CD14-positive monocyte (primary cell): ENCODE measurements around the gene IMPG2. TPM values are rescaled to one million over a fixed set of nuclear protein-coding genes. Genes with fewer than 3 reads are reported as not detected.
A peak's percentile ranks its signal among the peaks of the same experiment; 100 is the strongest.

Experiments used
- DNase-seq, 3 donors: peaks; one replicate each; pipeline ENCODE4 v3.0.0-alpha.2; 2011 to 2022
- H2AFZ ChIP-seq: 2 replicates; pipeline ENCODE4 v1.6.0; 2012; ENCODE audit warnings: mild to moderate bottlenecking, low read depth, low read length, inconsistent platforms; ENCODE audit not compliant: insufficient read depth, poor library complexity, severe bottlenecking
- H3K27ac ChIP-seq, 2 donors: 1 replicate in 1 of 2; 2 replicates in 1 of 2; pipeline ENCODE4 v1.5.1; 2012 to 2013; ENCODE audit warnings: low read length in 2 of 2, control low read depth in 1 of 2, inconsistent platforms in 1 of 2, low read depth in 1 of 2, mild to moderate bottlenecking in 1 of 2
- H3K27me3 ChIP-seq, 2 donors: one replicate each; pipeline versions ENCODE4 v1.6.0 to v1.6.1; 2011 to 2013; ENCODE audit warnings: low read length in 2 of 2; ENCODE audit not compliant: control insufficient read depth in 2 of 2, insufficient read depth in 2 of 2
- H3K36me3 ChIP-seq, 2 donors: replicated peaks in 1 of 2; 1 replicate in 1 of 2; 2 replicates in 1 of 2; pipeline versions ENCODE4 v1.5.1 to v1.6.1; 2012 to 2013; ENCODE audit warnings: low read length in 2 of 2, control low read depth in 1 of 2, inconsistent platforms in 1 of 2, mild to moderate bottlenecking in 1 of 2; ENCODE audit not compliant: insufficient read depth in 2 of 2, control insufficient read depth in 1 of 2
- H3K4me1 ChIP-seq, 2 donors: 1 replicate in 1 of 2; 2 replicates in 1 of 2; pipeline versions ENCODE4 v1.5.1 to v1.6.1; 2012 to 2013; ENCODE audit warnings: low read length in 2 of 2, control low read depth in 1 of 2, inconsistent platforms in 1 of 2, mild to moderate bottlenecking in 1 of 2, moderate library complexity in 1 of 2; ENCODE audit not compliant: insufficient read depth in 2 of 2, control insufficient read depth in 1 of 2
- H3K4me2 ChIP-seq: replicated peaks from 2 replicates; pipeline ENCODE3; 2012; ENCODE audit warnings: low read length, moderate library complexity, mild to moderate bottlenecking; ENCODE audit not compliant: poor library complexity, severe bottlenecking; ENCODE audit errors: extremely low read depth
- H3K4me3 ChIP-seq, 3 experiments: fragments of 200-600 bp in 1 of 3; sonication (generic) in 1 of 3; replicated peaks in 1 of 3; 1 replicate in 2 of 3; 2 replicates in 1 of 3; pipeline ENCODE4 v1.5.1; 2011 to 2013; ENCODE audit warnings: low read length in 3 of 3, mild to moderate bottlenecking in 3 of 3, control low read depth in 2 of 3, low read depth in 2 of 3, inconsistent platforms in 1 of 3, moderate library complexity in 1 of 3
- H3K79me2 ChIP-seq: 2 replicates; pipeline ENCODE4 v1.6.0; 2012; ENCODE audit warnings: mild to moderate bottlenecking, control low read depth, inconsistent platforms, low read length, moderate library complexity; ENCODE audit not compliant: insufficient read depth
- H3K9ac ChIP-seq: 2 replicates; pipeline ENCODE4 v1.6.0; 2017; ENCODE audit warnings: low read length, mild to moderate bottlenecking; ENCODE audit not compliant: insufficient read depth, poor library complexity, severe bottlenecking
- H3K9me3 ChIP-seq, 2 donors: replicated peaks in 1 of 2; 1 replicate in 1 of 2; 2 replicates in 1 of 2; pipeline versions ENCODE4 v1.5.1 to v1.6.1; 2012 to 2013; ENCODE audit warnings: low read length in 2 of 2, control low read depth in 1 of 2; ENCODE audit not compliant: control insufficient read depth in 1 of 2, insufficient read depth in 1 of 2
- H4K20me1 ChIP-seq: 2 replicates; pipeline ENCODE4 v1.6.0; 2012; ENCODE audit warnings: mild to moderate bottlenecking, low read length, control low read depth, moderate library complexity; ENCODE audit not compliant: insufficient read depth
- H3K27ac Mint-ChIP-seq, 7 donors: one replicate each; pipeline ENCODE4 v1.8.0; 2020; ENCODE audit warnings: mild to moderate bottlenecking in 7 of 7, mixed read lengths in 7 of 7, moderate library complexity in 6 of 7, inconsistent platforms in 2 of 7
- H3K27me3 Mint-ChIP-seq, 3 donors: one replicate each; pipeline ENCODE4 v1.8.0; 2021 to 2022; ENCODE audit warnings: low read depth in 3 of 3, mild to moderate bottlenecking in 3 of 3, mixed read lengths in 3 of 3, moderate library complexity in 3 of 3, inconsistent platforms in 1 of 3
- H3K36me3 Mint-ChIP-seq, 2 donors: one replicate each; pipeline ENCODE4 v1.8.0; 2020; ENCODE audit warnings: mixed read lengths in 2 of 2, inconsistent platforms in 1 of 2, mild to moderate bottlenecking in 1 of 2
- H3K4me1 Mint-ChIP-seq: one replicate; pipeline ENCODE4 v1.8.0; 2020; ENCODE audit warnings: mild to moderate bottlenecking, mixed read lengths
- H3K4me3 Mint-ChIP-seq, 2 donors: one replicate each; pipeline ENCODE4 v1.8.0; 2020; ENCODE audit warnings: mild to moderate bottlenecking in 2 of 2, mixed read lengths in 2 of 2, moderate library complexity in 1 of 2
- H3K9me3 Mint-ChIP-seq, 7 donors: one replicate each; pipeline ENCODE4 v1.8.0; 2020 to 2022; ENCODE audit warnings: mixed read lengths in 7 of 7, mild to moderate bottlenecking in 6 of 7, moderate library complexity in 6 of 7, inconsistent platforms in 2 of 7
- WGBS: methylation state at CpG from one replicate; pipeline ENCODE4 v1.1.5; 2013; ENCODE audit warnings: missing lambda C conversion rate; ENCODE audit not compliant: insufficient coverage; 5-methylcytosine and 5-hydroxymethylcytosine counted together
- intact Hi-C, 2 donors: fragments of 100-400 bp; cut with micrococcal nuclease; formaldehyde crosslinking; loops; one replicate each; pipeline versions ENCODE4 v1.15.0 to v1.15.1; 2023
- polyA plus RNA-seq, 3 donors: library from polyadenylated mRNA; depleted of rRNA in 1 of 3; unstranded in 2 of 3; stranded (reverse) in 1 of 3; fragments of 300-500 nt in 2 of 3; fragments of >200 nt in 1 of 3; fragmentation: Illumina TruSeq in 2 of 3; gene quantifications; 1 replicate in 2 of 3; 2 replicates in 1 of 3; pipeline ENCODE4 v1.2.3, GENCODE V29; 2012 to 2021
- TF ChIP-seq, protein P1 (sequence below): fragments of 200-600 bp; IDR thresholded peaks from one replicate; pipeline ENCODE4 v1.8.0; 2022; ENCODE audit warnings: antibody characterized with exemption, mild to moderate bottlenecking

The IMPG2 gene
- polyA plus RNA-seq, 3 donors: 0.04 to 0.15 TPM; not detected in 1

DNA sequence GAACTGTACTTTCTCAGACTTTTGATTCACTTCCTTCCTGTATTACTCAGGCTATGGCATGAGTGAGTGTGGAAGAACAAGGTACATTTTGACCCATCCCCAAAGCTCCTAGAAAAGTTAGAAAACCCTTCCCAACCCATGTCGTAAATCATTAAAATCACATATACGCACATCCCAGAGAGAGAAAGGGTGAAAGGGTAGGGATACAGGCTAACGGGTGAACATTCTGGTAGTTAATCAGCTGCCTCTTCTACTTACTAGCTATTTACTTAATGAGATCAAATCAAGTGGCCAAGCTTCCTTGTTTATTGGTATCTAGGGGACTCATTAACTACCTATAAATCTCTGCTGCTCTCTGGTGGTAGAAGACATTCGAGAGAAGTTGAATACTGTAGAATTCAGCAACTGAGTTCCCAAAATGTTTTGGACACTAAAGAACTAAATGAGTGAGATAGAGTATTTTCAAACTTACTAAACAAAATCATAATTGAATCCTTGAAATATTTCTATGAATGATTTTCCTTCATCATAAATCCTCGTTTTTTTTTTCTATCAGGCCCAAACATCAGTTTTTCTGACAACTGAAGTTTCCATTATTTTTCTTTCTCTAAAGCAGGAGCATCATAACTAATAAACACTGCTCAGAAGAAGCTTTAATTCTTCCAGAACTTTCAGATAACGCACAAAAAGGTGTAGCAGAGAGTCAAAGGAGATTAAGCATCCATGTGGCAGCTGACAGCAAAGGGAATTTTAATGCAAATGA is 124.2 kb downstream of the IMPG2 start:
- H3K4me2 ChIP-seq: no peak overlapping the region
- TF ChIP-seq, protein P1, sequence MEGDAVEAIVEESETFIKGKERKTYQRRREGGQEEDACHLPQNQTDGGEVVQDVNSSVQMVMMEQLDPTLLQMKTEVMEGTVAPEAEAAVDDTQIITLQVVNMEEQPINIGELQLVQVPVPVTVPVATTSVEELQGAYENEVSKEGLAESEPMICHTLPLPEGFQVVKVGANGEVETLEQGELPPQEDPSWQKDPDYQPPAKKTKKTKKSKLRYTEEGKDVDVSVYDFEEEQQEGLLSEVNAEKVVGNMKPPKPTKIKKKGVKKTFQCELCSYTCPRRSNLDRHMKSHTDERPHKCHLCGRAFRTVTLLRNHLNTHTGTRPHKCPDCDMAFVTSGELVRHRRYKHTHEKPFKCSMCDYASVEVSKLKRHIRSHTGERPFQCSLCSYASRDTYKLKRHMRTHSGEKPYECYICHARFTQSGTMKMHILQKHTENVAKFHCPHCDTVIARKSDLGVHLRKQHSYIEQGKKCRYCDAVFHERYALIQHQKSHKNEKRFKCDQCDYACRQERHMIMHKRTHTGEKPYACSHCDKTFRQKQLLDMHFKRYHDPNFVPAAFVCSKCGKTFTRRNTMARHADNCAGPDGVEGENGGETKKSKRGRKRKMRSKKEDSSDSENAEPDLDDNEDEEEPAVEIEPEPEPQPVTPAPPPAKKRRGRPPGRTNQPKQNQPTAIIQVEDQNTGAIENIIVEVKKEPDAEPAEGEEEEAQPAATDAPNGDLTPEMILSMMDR: no peak
- no peak overlapping the region for H3K27ac ChIP-seq
- H3K4me1 Mint-ChIP-seq: no peaks in the 10 kb centered on the region
- H3K36me3 Mint-ChIP-seq: no peaks in the 10 kb centered on the region
- H3K27me3 Mint-ChIP-seq: no peaks in the 10 kb centered on the region
- H3K4me1 ChIP-seq: no peaks in the 10 kb centered on the region
- WGBS: no CpG with 5 or more reads among the region's 6 CpGs
- no peak overlapping the region for H3K9ac ChIP-seq
- no peak overlapping the region for H3K4me3 ChIP-seq
- H3K27ac Mint-ChIP-seq: peak overlapping the region in 1 of 7 donors; percentile 41
- H3K4me3 Mint-ChIP-seq: no peak overlapping the region
- H4K20me1 ChIP-seq: no peaks in the 10 kb centered on the region
- H3K9me3 Mint-ChIP-seq: peaks cover 0 to 7% (median 0%) of the 10 kb centered on the region in 7 donors
- intact Hi-C loops: no loop called here
- H2AFZ ChIP-seq: no peak overlapping the region
- no peaks in the 10 kb centered on the region for H3K9me3 ChIP-seq
- H3K27me3 ChIP-seq: no peaks in the 10 kb centered on the region
- H3K36me3 ChIP-seq: no peaks in the 10 kb centered on the region
- DNase-seq: no peak
- H3K79me2 ChIP-seq: no peaks in the 10 kb centered on the region

DNA sequence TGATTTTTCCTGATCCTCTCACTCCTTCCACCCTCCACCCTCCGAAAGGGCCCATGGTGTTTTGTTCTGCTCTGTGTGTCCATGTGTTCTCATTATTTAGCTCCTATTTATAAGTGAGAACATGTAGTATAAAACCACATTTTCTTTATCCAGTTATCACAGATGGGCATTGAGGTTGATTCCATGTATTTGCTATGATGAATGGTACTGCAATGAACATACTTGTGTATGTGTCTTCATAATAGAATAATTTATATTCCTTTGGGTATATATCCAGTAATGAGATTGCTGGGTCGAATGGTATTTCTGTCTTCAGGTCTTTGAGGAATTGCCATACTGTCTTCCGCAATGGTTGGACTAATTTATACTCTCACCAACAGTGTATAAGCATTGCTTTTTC is 126.0 kb downstream of the IMPG2 start:
- no peaks in the 10 kb centered on the region for H4K20me1 ChIP-seq
- H3K27ac Mint-ChIP-seq: no peak overlapping the region
- no peak for DNase-seq
- no peaks in the 10 kb centered on the region for H3K36me3 ChIP-seq
- H3K4me1 Mint-ChIP-seq: no peaks in the 10 kb centered on the region
- no peak overlapping the region for H2AFZ ChIP-seq
- H3K4me2 ChIP-seq: no peak overlapping the region
- TF ChIP-seq, protein P1: no peak
- no peaks in the 10 kb centered on the region for H3K36me3 Mint-ChIP-seq
- H3K27ac ChIP-seq: no peak overlapping the region
- no peaks in the 10 kb centered on the region for H3K27me3 Mint-ChIP-seq
- no CpG with 5 or more reads among the region's 3 CpGs for WGBS
- no peaks in the 10 kb centered on the region for H3K79me2 ChIP-seq
- H3K4me3 Mint-ChIP-seq: no peak overlapping the region
- H3K9me3 ChIP-seq: no peaks in the 10 kb centered on the region
- no peaks in the 10 kb centered on the region for H3K27me3 ChIP-seq
- intact Hi-C loops: no loop called here
- no peaks in the 10 kb centered on the region for H3K4me1 ChIP-seq
- H3K9ac ChIP-seq: no peak overlapping the region
- peaks cover 0 to 9% (median 0%) of the 10 kb centered on the region in 7 donors for H3K9me3 Mint-ChIP-seq
- no peak overlapping the region for H3K4me3 ChIP-seq
